HS-5 (cell line): ENCODE results near the gene MEIS2.

ENCODE experiments used
- DNase-seq: peaks from one replicate; pipeline ENCODE4 v3.0.0-alpha.2; 2012; ENCODE audit warnings: low read depth

The MEIS2 gene

GRCh38 chr15:37112171-37112570, 11.8 kb upstream of the MEIS2 start:
- no peak for DNase-seq

DNA sequence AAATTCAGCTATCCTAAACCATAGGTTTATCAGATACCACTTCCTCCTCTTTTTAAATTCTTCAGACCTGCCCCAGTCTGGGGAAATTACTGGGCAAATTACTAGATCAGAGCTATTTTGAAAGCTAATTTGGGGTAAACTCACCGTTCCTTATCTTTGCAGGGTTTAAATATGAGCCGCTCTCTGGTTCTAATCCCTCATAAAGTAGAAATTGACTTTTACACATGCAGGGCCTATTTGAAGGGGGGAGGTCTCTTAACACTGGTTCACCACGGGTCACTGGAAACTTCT, 11.0 kb upstream of the MEIS2 start:
- no peak for DNase-seq

GRCh38 chr15:37109872-37110572, 9.7 kb upstream of the MEIS2 start:
- DNase-seq = no peak

GRCh38 chr15:37109168-37109871, 9.0 kb upstream of the MEIS2 start:
- DNase-seq = no peak

DNA sequence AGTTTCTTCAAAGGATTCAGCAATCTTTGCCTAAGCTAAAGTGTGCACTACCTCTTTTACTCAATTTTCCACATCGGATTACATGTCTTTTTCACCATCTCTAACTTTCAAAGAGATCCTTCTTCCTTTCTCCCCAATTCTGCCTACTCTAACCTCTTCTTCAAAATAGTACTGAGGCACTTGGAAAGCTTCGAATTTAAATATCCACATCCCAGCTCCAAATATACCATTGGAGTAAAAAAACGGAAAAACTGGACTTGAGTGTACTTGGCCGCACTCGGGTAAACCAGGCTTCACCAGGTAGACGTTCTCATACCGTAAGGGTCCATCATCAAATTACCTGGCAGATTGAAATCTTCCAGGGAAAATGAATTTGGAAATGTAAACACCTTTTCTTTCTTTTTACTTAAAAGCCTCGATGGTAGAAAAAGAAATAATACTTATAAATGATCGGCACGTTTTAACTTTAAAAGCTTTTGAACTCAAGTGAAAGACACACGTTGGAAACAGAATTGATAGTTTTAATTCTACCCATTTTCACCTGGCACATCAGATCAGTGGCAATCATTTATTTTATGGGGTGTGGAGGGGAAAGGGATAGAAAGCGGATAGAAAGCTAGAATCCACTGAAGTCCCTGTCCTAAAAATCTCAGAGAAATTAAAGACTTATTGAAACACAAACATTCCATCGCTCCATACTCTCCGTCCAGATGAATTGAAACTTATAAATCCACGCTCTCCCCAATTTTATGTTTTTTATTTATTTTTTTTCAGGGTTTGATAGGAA, 8.2 kb upstream of the MEIS2 start:
- no peak for DNase-seq

DNA sequence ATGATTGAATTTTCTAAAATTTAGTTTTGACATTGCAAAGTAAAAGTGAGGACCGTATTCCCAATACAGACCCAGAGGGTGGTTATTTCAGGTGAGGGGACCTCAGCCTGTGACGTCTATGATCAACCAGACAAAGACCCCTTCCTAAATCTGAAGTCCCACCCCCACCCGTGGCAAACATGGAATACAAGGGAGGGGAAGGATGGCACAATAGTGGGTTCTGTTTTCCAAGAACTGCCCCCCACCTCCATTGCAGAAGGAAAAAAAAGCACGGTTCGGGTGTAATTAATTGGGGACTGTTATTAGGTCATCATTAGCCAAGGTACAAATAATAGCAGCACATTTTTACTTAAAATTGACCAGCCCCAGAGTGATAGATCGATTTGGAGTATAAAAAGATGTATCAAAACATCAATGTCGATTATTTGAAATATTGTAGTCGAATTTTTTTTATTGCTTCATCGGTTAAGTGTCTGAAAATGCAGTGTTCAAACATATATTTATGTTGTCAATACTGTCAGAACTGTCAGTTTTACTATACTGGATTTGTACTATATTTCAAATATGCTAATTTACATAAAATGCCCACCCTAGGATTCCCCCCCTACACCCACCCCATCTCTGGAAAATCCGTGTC, 7.5 kb upstream of the MEIS2 start:
- DNase-seq = no peak

DNA sequence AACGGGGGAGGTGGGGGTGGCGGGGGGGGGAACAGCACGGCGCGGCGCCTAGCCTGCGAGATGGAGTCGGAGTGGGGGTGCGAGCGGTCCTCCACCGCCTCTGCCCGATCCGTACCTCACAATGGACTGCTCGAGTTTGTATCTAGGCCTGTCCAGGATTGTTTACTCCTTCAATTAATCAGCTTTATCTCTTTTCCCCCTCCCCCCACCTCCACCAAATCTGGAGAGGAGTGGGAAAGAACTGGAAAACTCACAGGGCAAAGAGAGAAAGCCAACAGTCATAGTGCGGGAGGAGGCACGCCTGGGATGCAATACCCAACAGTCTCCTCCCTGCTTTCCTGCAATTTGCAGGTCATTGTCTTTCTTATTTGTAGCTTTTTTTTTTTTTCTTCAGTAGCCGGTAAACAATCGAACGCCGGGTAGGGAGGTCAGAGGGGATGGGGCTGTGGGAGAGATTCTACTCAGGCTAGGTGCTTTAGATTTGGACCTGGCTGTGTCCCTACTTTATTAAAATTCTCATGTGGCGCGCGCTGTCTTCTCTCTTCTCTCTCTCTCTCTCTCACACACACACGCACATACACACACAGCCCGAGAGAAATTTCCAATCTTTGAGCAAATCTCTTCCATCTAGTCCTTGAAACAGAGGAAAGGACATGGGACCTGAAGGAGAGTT, 6.9 kb upstream of the MEIS2 start:
- no peak for DNase-seq

GRCh38 chr15:37106490-37107001, 6.2 kb upstream of the MEIS2 start:
- no peak for DNase-seq

GRCh38 chr15:37105889-37106288, 5.5 kb upstream of the MEIS2 start:
- DNase-seq = no peak

DNA sequence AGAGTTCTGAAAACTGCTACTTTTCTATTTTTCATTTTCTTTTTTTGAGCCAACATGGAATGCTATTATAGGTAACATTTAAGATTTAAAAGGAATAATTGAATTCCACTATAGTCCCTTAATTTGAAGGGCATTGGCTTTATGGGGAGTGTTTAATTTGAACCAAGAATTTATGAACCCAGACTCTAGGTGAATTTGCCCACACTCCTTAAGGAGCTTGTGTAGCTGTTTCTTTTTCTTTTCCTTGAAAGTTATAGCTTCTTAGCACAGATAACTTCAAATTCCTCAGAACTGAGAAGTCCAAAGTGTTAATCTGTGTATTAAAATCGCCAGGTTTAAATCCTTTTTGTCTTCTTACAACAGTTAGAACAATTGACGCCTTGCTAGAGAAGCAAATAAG, 4.7 kb upstream of the MEIS2 start:
- no peak for DNase-seq

GRCh38 chr15:37104424-37104981, 4.2 kb upstream of the MEIS2 start:
- no peak for DNase-seq

- DNase-seq = no peak
Observed at GRCh38 chr15:37103475-37104423, 3.4 kb upstream of the MEIS2 start.

- no peak for DNase-seq
Observed at GRCh38 chr15:37103163-37103435, 2.8 kb upstream of the MEIS2 start.

- no peak for DNase-seq
Observed at GRCh38 chr15:37102305-37103162, 2.2 kb upstream of the MEIS2 start.

- no peak for DNase-seq
Observed at GRCh38 chr15:37101980-37102304, 1.6 kb upstream of the MEIS2 start.

GRCh38 chr15:37100966-37101215, 542 bp upstream of the MEIS2 start:
- DNase-seq = peak; percentile 59

- DNase-seq = no peak
Observed at GRCh38 chr15:37099319-37100108, 835 bp downstream of the MEIS2 start.

DNA sequence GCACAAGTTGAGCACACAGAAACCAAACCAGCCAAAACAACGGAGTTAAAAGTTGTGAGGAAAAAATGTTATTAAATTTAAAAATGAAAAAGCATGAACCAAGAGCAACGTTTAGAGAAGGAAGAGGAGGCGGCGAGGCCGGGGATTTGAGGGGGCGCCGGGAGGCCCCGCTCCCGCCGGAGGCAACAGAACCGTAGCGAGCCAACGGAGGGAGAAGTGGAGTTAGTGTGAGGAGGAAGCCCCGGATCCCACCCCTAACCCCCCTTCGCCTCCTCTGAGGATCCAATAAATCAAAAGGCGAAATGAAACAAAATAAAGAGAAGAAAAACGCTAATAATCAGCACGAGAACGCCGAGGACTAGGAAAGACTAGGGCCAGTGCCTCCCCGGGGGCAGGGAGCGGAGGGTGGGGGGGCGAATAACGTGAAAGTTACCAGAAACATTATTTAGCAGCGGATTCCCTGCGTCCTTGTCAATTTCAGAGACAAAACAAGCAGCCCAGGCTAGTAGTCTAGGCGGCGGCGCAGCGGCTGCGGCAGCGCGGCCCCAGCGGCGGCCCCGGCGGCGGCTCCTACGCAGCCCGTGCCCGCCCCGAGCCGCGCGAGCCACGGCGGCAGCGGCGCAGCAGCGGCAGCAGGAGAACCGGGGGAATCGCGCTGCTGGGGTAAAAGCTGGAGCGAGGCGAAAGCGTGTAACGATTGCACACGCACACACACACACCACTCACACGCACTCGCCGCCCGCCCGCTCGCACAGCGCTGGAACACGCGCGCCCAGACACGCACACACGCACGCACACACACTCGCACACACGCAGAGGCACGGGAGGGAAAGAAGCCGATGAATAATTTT, 1.7 kb downstream of the MEIS2 start:
- no peak for DNase-seq
